HG02798 (cell line): Measurements from ENCODE around the gene CENPK.
"Not testable (repeated sequence)": the region's sequence is repeated elsewhere in the genome, so short reads cannot be mapped to it uniquely, and the experiment has no call there.

Experiments
- ATAC-seq: cut with Tn5 transposase; IDR thresholded peaks from one replicate; pipeline ENCODE4 v1.9.1; 2021; ENCODE audit warnings: mild to moderate bottlenecking; ENCODE audit not compliant: unreplicated experiment, poor library complexity

CENPK gene

GRCh38 chr5:65562731-65563701 lies at the start of gene CENPK, which contains the start of gene PPWD1:
TSS of gene CENPK (minus strand) at chr5:65563168. CDS start at chr5:65554907, 8,261 bp downstream.
TSS of gene PPWD1 (plus strand) at chr5:65563296. CDS start at chr5:65563311, 15 bp downstream.
- peak; percentile 100 for ATAC-seq

GRCh38 chr5:65612298-65612907 lies 49.4 kb upstream of the CENPK start:
- no peak for ATAC-seq

- ATAC-seq: no peak
These were observed 48.6 kb upstream of the CENPK start for GRCh38 chr5:65611524-65611923.

GRCh38 chr5:65601761-65602160 lies 38.8 kb upstream of the CENPK start:
- not testable (repeated sequence) for ATAC-seq

GRCh38 chr5:65588694-65589093 lies 25.7 kb upstream of the CENPK start:
- no peak for ATAC-seq

- ATAC-seq: no peak
These were observed 14.2 kb upstream of the CENPK start for GRCh38 chr5:65577141-65577540.

- ATAC-seq: no peak
These were observed 7.7 kb upstream of the CENPK start for GRCh38 chr5:65570598-65571226.

GRCh38 chr5:65566505-65566904 lies 3.5 kb upstream of the CENPK start:
- ATAC-seq: no peak

- ATAC-seq: no peak
These were observed 809 bp upstream of the CENPK start for GRCh38 chr5:65563777-65564176.

GRCh38 chr5:65556718-65557117 lies 6.2 kb downstream of the CENPK start:
- no peak for ATAC-seq

- ATAC-seq: no peak
These were observed 6.8 kb downstream of the CENPK start for GRCh38 chr5:65556181-65556580.

- no peak for ATAC-seq
These were observed 7.7 kb downstream of the CENPK start for GRCh38 chr5:65555287-65555686.

- no peak for ATAC-seq
These were observed 9.0 kb downstream of the CENPK start for GRCh38 chr5:65553941-65554340.

GRCh38 chr5:65548281-65548680 lies 14.7 kb downstream of the CENPK start:
- ATAC-seq: no peak

GRCh38 chr5:65546141-65546540 lies 16.8 kb downstream of the CENPK start:
- ATAC-seq: no peak

GRCh38 chr5:65544473-65544872 lies 18.5 kb downstream of the CENPK start:
- no peak for ATAC-seq

GRCh38 chr5:65539827-65540226 lies 23.1 kb downstream of the CENPK start:
- ATAC-seq: no peak

- ATAC-seq: no peak
These were observed 27.4 kb downstream of the CENPK start for GRCh38 chr5:65535529-65535987.

GRCh38 chr5:65530904-65531303 lies 32.1 kb downstream of the CENPK start:
- ATAC-seq: no peak

- ATAC-seq: no peak
These were observed 37.2 kb downstream of the CENPK start for GRCh38 chr5:65525726-65526125.
